Measurements from ENCODE around the gene CTPS2.

GRCh38 chrX:16665089-16665488 is 47.4 kb downstream of the CTPS2 start:
- no peak for TF ChIP-seq POLR2A (IDR thresholded peaks at IDR 0.05; ENCODE audit: extremely low read depth, insufficient read length)
- TF ChIP-seq CTCF (IDR thresholded peaks at IDR 0.05; ENCODE audit: low read depth, low read length): no peak
- no peak for TF ChIP-seq MYC (IDR thresholded peaks at IDR 0.05; ENCODE audit: low read depth, low read length)
